C1 segment of cervical spinal cord (tissue), 14 donors: Measurements from ENCODE around the gene SKA3.
"Not testable (repeated sequence)": the region's sequence is repeated elsewhere in the genome, so short reads cannot be mapped to it uniquely, and the experiment has no call there.

Source experiments
- DNase-seq, 14 donors: peaks; one replicate each; lab custom pipeline; 2025; lab: John Stamatoyannopoulos, UW

The SKA3 gene

DNA sequence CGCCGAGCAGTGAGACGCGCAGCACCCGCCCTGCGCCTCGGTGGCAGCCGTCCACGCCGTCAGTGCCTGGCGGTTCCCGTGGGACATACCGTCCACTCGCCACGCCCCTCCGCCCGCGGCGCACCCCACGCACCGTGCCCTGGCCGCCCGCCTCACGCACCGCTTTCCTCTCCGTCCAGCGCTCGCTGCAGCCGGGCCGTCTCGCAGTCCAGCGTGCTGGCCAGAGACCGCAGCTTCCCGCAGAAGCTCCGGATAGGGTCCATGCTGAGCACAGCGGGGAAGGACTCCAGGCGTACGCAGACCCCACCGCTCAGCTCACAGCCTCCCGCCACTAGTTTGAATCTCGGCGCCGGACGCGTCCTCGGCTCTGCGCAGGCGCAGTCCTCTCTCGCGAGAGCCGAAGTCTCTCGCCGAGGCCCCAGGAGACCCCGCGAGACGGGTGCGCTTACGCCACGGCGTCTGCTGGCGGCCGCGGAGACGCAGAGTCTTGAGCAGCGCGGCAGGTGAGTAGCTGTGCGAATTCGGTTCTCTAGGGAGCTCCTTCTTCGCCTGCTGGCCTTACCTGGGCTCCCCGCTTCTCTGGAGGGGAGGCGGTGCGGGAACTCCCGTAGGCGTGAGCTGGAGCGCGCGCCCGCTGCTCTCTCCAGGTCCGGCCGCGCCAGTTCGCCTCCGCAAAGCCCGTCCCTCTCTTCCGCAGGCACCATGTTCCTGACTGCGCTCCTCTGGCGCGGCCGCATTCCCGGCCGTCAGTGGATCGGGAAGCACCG lies at the start of gene SKA3, which contains the start of gene MRPL57:
SKA3 (minus strand) TSS at position 338 of the 767 bp plus-strand sequence; CDS start at position 263, 75 bp downstream.
MRPL57 (plus strand) TSS at position 444 of the 767 bp plus-strand sequence; CDS start at position 703, 259 bp downstream.
- peak; percentile 6 to 91 (median 84) for DNase-seq

DNA sequence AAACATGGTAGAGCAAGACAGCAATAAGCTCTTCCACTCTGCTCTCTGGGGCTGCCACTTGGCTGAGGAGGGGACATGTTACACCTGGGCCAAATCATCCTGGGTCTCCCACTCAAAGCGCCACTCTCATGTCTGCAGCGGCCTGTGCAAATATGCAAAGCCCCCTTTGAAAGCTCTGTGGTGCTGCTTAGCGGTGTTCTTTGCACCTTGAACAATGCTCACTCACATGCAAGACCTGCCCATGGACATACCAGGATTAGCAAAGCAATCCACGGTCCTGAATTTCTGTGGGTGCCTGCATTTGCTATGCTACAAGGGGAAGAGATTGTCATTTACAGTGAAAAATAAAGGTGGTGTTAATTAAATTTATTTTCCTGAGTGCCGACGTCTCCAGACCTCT lies 48.7 kb upstream of the SKA3 start:
- no peak for DNase-seq

DNA sequence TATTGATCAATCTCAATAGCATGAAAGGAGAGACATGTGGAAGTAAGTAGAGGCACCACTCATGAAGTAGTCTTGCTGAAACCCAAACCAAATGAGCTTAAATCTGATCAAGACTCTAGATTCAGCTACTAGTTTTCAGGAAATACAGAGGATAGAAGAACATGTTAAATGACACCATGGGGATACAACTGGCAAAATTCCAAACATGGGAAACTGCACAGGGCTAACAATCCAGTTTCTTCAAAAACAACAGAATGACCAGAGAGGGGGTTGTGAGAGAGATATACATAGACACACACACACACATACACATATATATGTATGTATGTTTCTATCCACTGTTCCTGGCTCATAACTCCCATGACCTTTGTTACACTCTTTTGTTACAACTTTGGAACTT lies 44.9 kb upstream of the SKA3 start:
- DNase-seq, result no peak

DNA sequence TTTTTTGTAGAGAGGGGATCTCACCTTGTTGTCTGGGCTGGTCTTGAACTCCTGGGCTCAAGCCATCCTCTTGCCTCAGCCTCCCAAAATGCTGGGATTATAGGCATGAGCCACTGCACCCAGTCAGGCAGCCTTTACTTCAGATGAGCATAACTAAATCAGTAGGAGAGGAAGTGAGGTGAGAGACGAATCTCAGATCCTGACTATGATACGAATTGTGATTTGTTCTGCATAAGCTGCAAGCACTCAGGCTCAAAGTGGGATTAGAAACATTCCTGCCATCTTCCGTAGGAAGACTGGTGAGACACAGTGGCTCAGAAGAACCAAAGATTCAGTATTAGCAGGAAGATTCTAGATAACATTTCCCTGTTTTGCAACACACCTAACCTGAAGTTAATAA lies 43.4 kb upstream of the SKA3 start:
- DNase-seq, result not testable (repeated sequence)

DNA sequence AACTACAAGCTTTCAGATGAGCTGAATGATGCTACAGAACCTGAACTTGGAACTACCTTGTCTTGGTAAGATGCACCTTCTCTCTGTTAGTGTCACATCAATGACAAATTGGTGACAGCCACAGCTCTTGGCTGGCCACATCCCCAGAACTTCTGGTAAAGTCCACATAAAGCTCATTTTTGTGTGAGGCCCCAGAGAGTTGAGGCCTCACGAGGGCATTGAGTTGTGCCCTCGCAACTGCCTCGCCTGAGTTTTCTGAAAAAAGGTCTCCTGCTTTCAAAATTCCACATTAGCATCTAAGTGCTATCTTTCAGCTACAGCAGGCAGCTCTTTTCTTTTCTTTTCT lies 42.7 kb upstream of the SKA3 start:
- DNase-seq, result no peak

DNA sequence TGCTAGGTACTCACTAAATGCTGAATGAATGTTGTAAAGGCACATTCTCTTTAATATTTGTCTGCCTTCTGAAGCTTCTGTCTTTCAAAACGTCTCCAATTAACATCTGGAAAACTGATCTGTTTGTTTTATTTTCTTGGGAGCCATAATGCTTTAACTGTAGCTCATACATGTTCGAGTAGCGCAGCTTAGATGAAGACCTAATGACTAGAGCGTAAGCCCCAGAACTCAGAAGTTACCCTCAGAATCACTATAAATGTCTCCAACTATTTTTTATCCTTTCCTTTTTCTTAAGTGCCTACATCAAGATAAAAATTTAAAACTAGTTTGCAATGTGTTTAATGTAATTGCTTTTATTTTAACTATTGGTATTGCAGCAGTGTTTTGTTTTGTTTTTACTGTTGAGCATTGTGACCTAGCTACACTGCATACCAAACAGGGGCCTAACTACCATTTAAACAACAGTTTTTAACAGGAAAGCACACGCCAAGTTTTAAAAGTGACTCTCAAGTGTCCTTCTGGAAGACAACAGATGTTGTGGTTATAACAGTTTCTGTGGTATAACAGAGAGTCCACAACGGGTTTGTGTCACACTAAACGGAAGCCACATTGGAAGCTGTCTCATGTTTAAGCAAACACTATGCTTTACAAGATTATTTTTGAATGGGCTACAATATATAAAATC lies 42.1 kb upstream of the SKA3 start:
- no peak for DNase-seq

DNA sequence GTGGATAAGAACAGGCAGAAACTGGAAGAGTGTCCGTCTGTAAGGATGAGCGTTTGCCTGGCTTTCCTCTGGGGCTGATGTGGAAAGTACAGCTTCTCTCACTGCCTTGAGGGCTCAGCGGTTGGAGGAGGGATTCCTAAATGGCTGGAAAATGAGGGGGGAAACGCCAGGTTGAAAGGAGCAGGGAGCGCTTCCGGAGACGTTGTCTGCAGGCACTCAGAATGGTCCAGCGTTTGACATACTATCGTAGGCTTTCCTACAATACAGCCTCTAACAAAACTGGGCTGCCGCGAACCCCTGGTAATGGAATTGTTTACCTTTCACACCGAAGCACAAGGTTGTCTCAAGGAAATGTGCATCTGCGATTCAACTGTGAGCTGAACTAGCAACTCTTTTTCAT lies 40.0 kb upstream of the SKA3 start:
- DNase-seq, result no peak

DNA sequence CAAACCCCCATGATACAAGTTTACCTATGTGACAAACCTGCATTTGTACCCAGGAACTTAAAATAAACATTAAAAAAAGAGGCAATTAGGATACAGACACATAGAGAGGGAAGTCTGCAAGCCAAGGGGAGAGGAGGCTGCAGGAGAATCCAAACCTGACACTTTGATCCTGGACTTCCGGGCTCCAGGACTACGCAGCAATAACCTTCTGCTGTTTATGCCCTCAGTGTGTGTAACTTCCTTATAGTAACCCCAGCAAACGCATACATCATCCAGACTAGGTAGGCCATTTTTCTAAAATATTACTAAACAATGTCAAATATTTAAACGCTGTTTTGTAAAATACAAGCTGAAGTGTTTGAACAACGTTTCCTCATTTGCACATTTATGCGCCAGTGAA lies 39.1 kb upstream of the SKA3 start:
- not testable (repeated sequence) for DNase-seq

DNA sequence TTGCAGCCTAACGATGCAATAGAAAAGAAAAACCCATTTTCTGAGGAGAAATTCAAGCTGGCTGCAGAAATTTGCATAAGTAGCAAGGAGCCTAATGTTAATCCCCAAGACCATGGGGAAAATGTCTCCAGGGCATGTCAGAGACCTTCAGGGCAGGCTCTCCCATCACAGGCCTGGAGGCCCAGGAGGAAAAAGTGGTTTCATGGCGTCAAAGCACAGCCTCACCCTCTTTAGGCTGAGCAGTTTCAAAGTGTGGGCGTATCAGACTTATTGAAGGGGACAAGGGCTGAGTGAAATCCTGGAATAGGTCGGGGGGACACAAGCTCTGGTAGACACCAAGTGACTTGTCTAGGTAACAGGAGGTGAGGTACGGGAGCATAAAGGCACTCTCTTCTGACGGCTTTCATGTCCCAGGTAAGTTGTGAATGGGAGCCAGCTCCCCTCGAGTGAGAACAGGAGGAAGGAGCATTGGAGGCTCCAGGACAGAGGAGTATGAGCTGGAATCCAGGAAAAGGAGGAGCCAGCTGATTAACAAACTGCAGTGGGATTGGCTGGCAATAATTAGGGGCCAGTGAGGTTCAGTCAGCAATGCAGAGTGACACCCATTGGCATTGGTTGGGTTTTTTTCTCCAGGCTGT lies 35.9 kb upstream of the SKA3 start:
- DNase-seq, result no peak

DNA sequence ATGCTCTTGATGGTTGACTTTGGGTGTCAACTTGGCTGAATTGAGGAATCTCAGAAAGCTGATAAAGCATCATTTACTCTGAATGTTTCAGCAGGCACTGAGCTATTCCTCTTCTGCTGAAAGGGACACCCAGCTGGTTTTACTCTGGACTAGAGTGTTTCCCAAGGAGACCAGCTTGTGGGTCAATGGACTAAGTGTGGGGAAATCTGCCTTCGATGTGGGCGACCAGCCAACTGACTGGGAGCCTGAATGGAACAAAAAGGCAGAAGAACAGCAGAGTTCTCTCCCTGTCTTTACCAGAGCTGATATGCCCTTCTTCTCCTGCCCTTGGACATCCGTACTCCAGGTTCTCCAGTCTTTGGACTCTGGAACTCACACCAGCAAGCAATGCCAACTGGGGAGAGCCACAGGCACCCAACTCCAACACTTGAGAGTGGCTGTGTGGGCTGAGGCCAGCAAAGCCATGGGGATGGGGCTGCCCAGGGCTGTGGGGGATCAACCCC lies 32.4 kb upstream of the SKA3 start:
- DNase-seq, result no peak

DNA sequence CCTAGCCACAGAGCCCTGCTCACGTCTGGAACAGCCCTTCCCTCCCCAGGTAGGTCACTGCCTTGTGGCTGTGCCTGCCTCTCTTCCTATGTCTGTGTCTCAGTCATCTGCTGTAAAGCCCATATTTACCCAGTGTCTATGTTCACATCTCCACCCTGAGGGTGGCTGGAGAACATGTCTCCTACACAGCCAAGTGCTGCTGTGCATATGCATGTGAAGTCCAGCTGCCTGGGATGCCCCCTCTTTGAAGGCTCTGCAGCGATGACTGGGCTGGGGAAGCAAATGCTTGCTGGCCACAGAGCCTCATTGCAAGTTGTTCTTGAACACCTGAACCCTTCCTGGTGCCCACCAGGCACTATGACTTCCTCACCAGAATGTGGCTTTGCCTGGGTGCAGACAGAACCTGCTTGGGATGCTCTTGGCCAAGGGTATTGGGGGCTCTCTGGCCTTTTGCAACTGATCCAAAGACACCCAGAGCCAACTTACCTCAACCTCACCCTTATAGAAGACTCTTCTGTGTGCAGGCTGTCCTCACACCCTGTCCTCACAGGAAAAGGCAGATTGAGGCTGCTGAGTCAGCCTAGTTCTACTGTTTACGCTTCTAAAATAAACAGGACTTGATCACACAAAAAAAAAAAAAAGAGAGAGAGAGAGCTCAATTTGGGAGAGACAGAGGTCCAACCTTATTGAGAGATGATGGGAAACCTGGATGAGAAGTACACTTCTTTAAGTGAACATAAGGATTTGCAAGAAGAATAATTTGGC lies 26.6 kb upstream of the SKA3 start:
- DNase-seq, result no peak

DNA sequence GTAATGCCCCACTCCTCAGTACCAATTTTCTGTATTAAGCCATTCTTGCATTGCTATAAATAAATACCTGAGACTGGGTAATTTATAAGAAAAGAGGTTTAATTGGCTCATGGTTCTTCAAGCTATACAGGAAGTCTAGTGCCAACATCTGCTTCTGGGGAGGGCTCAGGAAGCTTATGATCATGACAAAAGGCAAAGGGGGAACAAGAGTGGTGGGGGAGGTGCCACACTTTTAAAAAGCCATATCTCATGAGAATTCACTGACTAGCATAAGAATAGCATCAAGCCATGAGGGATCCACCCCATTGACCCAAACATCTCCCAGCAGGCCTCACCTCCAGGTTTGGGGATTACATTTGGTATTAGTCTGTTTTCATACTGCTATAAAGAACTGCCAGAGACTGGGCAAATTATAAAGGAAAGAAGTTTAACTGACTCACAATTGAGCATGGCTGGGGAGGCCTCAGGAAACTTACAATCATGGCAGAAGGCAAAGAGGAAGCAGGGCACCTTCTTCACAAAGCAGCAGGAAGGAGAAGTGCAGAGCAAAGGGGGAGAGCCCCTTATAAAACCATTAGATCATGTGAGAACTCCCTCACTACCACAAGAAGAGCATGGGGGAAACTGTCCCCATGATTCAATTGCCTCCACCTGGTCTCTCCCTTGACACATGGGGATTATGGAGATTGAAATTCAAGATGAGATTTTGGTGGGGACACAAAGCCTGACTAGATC lies 25.3 kb upstream of the SKA3 start:
- DNase-seq, result not testable (repeated sequence)

DNA sequence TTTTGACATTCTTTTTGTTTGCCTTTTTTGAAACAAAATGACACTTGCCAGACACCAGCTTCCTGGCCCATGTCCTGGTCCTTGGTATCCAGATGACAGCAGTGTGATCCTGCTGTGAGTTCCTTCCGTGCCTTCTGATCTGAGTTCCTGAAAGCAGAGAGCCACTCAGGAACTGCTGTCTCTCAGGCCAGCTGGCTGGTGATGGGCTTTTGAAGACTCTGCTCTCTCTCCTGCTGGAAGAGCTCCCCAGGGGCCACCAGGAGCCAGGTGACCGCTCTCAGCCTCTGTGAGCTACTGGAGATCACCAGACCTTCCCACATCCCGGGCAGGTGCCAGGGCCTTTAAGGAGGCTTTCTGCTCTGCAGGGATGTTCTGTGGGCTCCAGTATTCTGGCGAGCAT lies 22.0 kb upstream of the SKA3 start:
- DNase-seq, result peak in 1 of 14 donors; percentile 23

DNA sequence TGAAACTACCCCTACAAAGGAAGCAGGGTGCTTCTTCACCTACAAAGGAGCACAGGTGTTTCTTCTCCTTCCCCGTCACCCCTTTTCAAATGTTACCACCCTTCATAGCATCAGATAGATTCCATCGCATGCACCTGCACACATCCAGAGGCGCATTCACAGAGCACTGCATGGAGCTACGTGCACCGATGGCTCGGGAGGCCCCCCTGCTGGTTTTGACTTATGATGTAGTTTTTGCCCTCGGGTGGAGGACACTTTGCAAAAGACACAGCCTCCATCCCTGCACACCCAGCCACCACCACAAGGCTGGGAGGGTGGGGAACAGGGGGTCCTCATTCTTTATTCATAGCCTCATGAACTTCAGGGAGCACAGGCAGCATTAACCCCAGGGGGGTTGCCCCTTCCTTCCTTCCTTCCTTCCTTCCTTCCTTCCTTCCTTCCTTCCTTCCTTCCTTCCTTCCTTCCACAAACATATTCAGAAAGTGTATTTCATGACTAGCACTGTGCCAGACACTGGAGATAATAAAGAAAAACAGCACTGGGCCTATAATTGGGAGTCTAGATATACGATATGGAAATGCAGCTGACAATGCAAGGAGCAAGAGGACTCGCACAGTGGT lies 21.4 kb upstream of the SKA3 start:
- DNase-seq, result not testable (repeated sequence)

DNA sequence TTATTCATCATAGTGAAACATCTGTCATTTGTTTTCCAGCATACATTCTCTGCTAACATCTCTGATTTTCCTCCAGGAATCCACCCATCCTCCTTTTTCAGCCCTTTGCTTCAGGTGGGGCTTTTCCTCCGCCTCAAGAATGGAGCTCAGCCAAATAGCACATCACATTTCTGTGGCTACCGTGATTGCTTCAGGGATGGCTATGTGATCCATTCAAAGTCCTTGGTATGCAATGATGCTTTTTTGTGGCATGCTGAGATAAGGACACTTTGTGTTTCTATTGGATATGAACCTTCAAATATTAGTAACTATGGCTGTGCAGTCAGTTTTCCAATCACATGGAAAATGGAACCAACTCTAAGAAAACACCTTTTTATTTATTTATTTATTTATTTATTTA lies 18.4 kb upstream of the SKA3 start:
- DNase-seq, result not testable (repeated sequence)

DNA sequence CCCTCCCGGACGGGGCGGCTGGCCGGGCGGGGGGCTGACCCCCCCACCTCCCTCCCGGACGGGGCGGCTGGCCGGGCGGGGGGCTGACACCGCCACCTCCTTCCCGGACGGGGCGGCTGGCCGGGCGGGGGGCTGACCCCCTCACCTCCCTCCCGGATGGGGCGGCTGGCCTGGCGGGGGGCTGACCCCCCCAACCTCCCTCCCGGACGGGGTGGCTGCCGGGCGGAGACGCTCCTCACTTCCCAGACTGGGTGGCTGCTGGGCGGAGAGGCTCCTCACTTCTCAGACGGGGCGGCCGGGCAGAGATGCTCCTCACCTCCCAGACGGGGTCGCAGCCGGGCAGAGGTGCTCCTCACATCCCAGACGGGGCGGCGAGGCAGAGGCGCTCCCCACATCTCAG lies 10.1 kb upstream of the SKA3 start:
- not testable (repeated sequence) for DNase-seq

DNA sequence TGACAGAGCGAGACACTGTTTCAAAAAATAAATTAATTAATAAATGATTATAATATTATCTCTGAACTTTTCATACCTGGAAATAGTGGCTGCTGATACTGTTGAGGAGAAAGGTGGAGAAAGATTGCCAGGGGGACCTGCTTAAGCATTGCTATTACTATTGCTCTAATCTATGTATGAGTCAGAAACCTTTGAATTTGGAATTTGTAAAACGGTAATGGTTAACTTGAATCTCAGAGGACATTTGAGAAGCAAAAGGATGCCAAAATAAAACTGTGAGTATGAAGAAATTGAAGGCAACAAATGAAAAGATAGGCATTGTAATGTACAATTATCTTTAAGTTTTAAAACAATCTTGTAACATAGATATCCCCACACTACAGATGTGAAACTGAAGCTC lies 5.3 kb upstream of the SKA3 start:
- no peak for DNase-seq

DNA sequence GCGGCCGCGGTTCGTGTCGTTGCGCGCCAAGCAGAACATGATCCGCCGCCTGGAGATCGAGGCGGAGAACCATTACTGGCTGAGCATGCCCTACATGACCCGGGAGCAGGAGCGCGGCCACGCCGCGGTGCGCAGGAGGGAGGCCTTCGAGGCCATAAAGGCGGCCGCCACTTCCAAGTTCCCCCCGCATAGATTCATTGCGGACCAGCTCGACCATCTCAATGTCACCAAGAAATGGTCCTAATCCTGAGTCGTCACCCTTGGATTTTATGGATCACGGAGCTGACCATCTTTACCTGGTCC lies 581 bp upstream of the SKA3 start:
- DNase-seq, result peak in 3 of 14 donors; percentile 21 to 64 (median 34)

DNA sequence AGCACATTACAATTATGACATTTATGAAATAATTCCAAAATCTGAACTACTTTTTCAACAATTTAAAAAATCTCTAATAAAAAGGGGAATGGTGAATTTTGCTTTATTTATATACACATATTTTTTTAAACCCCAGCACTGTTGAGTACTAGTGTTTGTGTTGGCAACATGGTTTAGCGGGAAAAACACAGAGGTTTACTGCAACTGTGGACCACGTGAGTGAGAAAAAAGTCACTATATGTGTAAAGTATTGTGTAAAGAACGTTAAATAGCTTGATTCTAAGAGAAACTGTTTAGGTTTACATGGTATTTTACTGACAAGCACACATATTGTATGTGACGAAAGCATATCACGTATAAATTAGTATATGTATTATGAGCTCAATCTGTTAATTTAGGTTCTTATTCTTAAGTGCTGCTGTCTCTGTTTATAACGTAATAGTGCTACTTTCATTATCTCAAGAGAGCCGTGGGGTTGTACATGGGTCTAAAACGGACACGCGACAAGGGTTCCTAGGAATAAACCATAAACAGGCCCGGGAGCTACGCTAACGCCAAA lies 617 bp downstream of the SKA3 start:
- peak in 1 of 14 donors; percentile 7 for DNase-seq

DNA sequence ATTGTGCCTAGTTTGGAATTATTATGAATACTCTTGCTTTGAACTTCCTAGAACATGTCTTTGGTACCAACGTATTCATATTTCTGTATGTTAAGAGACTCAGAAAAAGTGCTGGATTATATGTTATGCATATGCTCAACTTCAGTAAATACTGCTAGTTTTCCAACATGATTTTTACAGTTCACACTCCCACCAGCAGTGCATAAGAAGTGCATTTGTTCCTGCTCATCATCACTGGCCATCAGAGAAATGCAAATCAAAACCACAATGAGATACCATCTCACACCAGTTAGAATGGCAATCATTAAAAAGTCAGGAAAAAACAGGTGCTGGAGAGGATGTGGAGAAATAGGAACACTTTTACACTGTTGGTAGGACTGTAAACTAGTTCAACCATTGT lies 2.6 kb downstream of the SKA3 start:
- not testable (repeated sequence) for DNase-seq
